ENCODE results near the gene PDCD10. TPM values are rescaled to one million over a fixed set of nuclear protein-coding genes. Genes with fewer than 3 reads are reported as not detected.

The PDCD10 gene
- total RNA-seq, 1 donor from 2014 or later = 38.4 TPM

- DNase-seq (ENCODE audit: extremely low spot score, unreplicated experiment) = no peak
- peaks cover 5% of the 10 kb centered on the region for H3K9me3 Mint-ChIP-seq (ENCODE audit: unreplicated experiment)
- H3K4me3 Mint-ChIP-seq (ENCODE audit: unreplicated experiment) = no peak overlapping the region
- no peak for TF ChIP-seq CTCF (IDR thresholded peaks at IDR 0.05)
- no peaks in the 10 kb centered on the region for H3K27me3 Mint-ChIP-seq (ENCODE audit: unreplicated experiment)
- H3K4me1 Mint-ChIP-seq (ENCODE audit: unreplicated experiment) = no peaks in the 10 kb centered on the region
- peaks cover 31% of the 10 kb centered on the region for H3K36me3 Mint-ChIP-seq (ENCODE audit: unreplicated experiment)
- H3K27ac Mint-ChIP-seq (ENCODE audit: unreplicated experiment) = no peak overlapping the region
Observed at GRCh38 chr3:167700046-167700445, 34.6 kb downstream of the PDCD10 start.

- Mint-ChIP-seq H3K27me3 (ENCODE audit: unreplicated experiment) (no peaks in the 10 kb centered on the region), H3K27ac (ENCODE audit: unreplicated experiment) (no peak overlapping the region), H3K4me1 (ENCODE audit: unreplicated experiment) (no peaks in the 10 kb centered on the region), H3K4me3 (ENCODE audit: unreplicated experiment) (no peak overlapping the region), H3K9me3 (ENCODE audit: unreplicated experiment) (no peaks in the 10 kb centered on the region), H3K36me3 (ENCODE audit: unreplicated experiment) (peaks cover 28% of the 10 kb centered on the region)
- no peak for DNase-seq (ENCODE audit: extremely low spot score, unreplicated experiment)
- no peak for TF ChIP-seq CTCF (IDR thresholded peaks at IDR 0.05)
Observed at GRCh38 chr3:167694121-167694520, 40.6 kb downstream of the PDCD10 start.

GRCh38 chr3:167691366-167691765, 43.3 kb downstream of the PDCD10 start:
- peaks cover 28% of the 10 kb centered on the region for H3K36me3 Mint-ChIP-seq (ENCODE audit: unreplicated experiment)
- H3K4me1 Mint-ChIP-seq (ENCODE audit: unreplicated experiment) = no peaks in the 10 kb centered on the region
- H3K27me3 Mint-ChIP-seq (ENCODE audit: unreplicated experiment) = no peaks in the 10 kb centered on the region
- no peak overlapping the region for H3K27ac Mint-ChIP-seq (ENCODE audit: unreplicated experiment)
- no peak for TF ChIP-seq CTCF (IDR thresholded peaks at IDR 0.05)
- no peaks in the 10 kb centered on the region for H3K9me3 Mint-ChIP-seq (ENCODE audit: unreplicated experiment)
- no peak overlapping the region for H3K4me3 Mint-ChIP-seq (ENCODE audit: unreplicated experiment)
- DNase-seq (ENCODE audit: extremely low spot score, unreplicated experiment) = no peak

- no peak for DNase-seq (ENCODE audit: extremely low spot score, unreplicated experiment)
- Mint-ChIP-seq H3K36me3 (ENCODE audit: unreplicated experiment) (peaks cover 10% of the 10 kb centered on the region), H3K9me3 (ENCODE audit: unreplicated experiment) (no peaks in the 10 kb centered on the region), H3K27me3 (ENCODE audit: unreplicated experiment) (no peaks in the 10 kb centered on the region), H3K4me1 (ENCODE audit: unreplicated experiment) (no peaks in the 10 kb centered on the region), H3K27ac (ENCODE audit: unreplicated experiment) (no peak overlapping the region), H3K4me3 (ENCODE audit: unreplicated experiment) (no peak overlapping the region)
- TF ChIP-seq CTCF (IDR thresholded peaks at IDR 0.05) = peak; percentile 69
Observed at GRCh38 chr3:167684388-167684993, 50.2 kb downstream of the PDCD10 start.

- H3K27me3 Mint-ChIP-seq (ENCODE audit: unreplicated experiment) = no peaks in the 10 kb centered on the region
- no peaks in the 10 kb centered on the region for H3K4me1 Mint-ChIP-seq (ENCODE audit: unreplicated experiment)
- peaks cover 38% of the 10 kb centered on the region for H3K36me3 Mint-ChIP-seq (ENCODE audit: unreplicated experiment)
- TF ChIP-seq CTCF (IDR thresholded peaks at IDR 0.05) = no peak
- no peak for DNase-seq (ENCODE audit: extremely low spot score, unreplicated experiment)
- H3K9me3 Mint-ChIP-seq (ENCODE audit: unreplicated experiment) = peaks cover 24% of the 10 kb centered on the region
- no peak overlapping the region for H3K4me3 Mint-ChIP-seq (ENCODE audit: unreplicated experiment)
- H3K27ac Mint-ChIP-seq (ENCODE audit: unreplicated experiment) = no peak overlapping the region
Observed at GRCh38 chr3:167679526-167679925, 55.2 kb downstream of the PDCD10 start.
